K562 (cell line): ENCODE results near the gene SMG7. TPM values are rescaled to one million over a fixed set of nuclear protein-coding genes. Genes with fewer than 3 reads are reported as not detected.

Experiments
- ATAC-seq: fragments of 200-7000 bp; cut with Tn5 transposase; 3 replicates; pipeline ENCODE4 v1.9.1; 2020; ENCODE audit warnings: moderate library complexity
- BruUV-seq: library from RNA; stranded (reverse); fragments of 400-500 nt; replicated peaks from 2 replicates; lab custom pipeline; 2021; lab: Mats Ljungman, UMichigan
- CTCF ChIA-PET: fragments of 300-600 bp; formaldehyde crosslinking; extraction: SDS; loops from one replicate; lab custom pipeline; 2021; ENCODE audit warnings: low intra/inter-chr PET ratio; lab: Yijun Ruan, JAX
- POLR2A ChIA-PET: fragments of 300-600, 350-650 bp; sonication (Branson Sonifier 250); formaldehyde crosslinking; extraction: SDS; loops from one replicate; lab custom pipeline; 2021; ENCODE audit warnings: antibody characterized with exemption, inconsistent platforms; lab: Yijun Ruan, JAX
- DNase-seq, 4 experiments: peaks; one replicate each; pipeline versions ENCODE4 v3.0.0 to v3.0.0-alpha.2; 2011 to 2018; ENCODE audit warnings: low spot score in 3 of 4, mixed read lengths in 3 of 4; ENCODE audit errors: extremely low read depth in 1 of 4
- FAIRE-seq: peaks from 2 replicates; lab custom pipeline; 2011; peaks lifted over from hg19 to GRCh38; lab: Jason Lieb, UNC
- H2AFZ ChIP-seq: 2 replicates; pipeline ENCODE4 v1.6.0; 2011; ENCODE audit warnings: low read depth, low read length, control low read depth, inconsistent platforms
- H3K27ac ChIP-seq: fragments of 200-600 bp; 3 replicates; pipeline ENCODE4 v1.8.0; 2011; ENCODE audit warnings: low read depth, mild to moderate bottlenecking, control low read depth, inconsistent platforms, low read length, moderate library complexity, mixed read lengths; ENCODE audit errors: extremely low read depth
- H3K27me3 ChIP-seq, 2 experiments: fragments of 300-600 bp in 1 of 2; 2 replicates in 1 of 2; 3 replicates in 1 of 2; pipeline versions ENCODE4 v1.6.0 to v1.8.0; 2011; ENCODE audit warnings: inconsistent platforms in 2 of 2, low read length in 2 of 2, mild to moderate bottlenecking in 1 of 2, mixed read lengths in 1 of 2, moderate library complexity in 1 of 2; ENCODE audit not compliant: control insufficient read depth in 2 of 2, insufficient read depth in 2 of 2
- H3K36me3 ChIP-seq: fragments of 300-600 bp; 3 replicates; pipeline ENCODE4 v1.8.0; 2011; ENCODE audit warnings: mild to moderate bottlenecking, low read length, inconsistent platforms; ENCODE audit not compliant: control insufficient read depth, insufficient read depth
- H3K4me1 ChIP-seq, 2 experiments: fragments of 200-600 bp in 1 of 2; replicated peaks in 1 of 2; 2 replicates in 1 of 2; 3 replicates in 1 of 2; pipeline versions ENCODE4 v1.5.1 to v1.8.0; 2011; ENCODE audit warnings: inconsistent platforms in 2 of 2, low read length in 2 of 2, mild to moderate bottlenecking in 1 of 2, mixed read lengths in 1 of 2, moderate library complexity in 1 of 2; ENCODE audit not compliant: control insufficient read depth in 2 of 2, insufficient read depth in 2 of 2
- H3K4me2 ChIP-seq: 2 replicates; pipeline ENCODE4 v1.6.1; 2011; ENCODE audit warnings: low read length, control low read depth, inconsistent platforms, mixed read lengths; ENCODE audit not compliant: insufficient read depth
- H3K4me3 ChIP-seq: fragments of 200-600 bp; sonication (generic), shearing (Covaris generic); 2 replicates; pipeline ENCODE4 v1.5.1; 2016; ENCODE audit warnings: control low read depth, inconsistent platforms
- H3K79me2 ChIP-seq: fragments of 200-600 bp; 3 replicates; pipeline ENCODE4 v1.8.0; 2011; ENCODE audit warnings: low read length, inconsistent platforms; ENCODE audit not compliant: control insufficient read depth, insufficient read depth
- H3K9ac ChIP-seq, 2 experiments: 2 replicates each; pipeline versions ENCODE4 v1.6.0 to v1.6.1; 2011; ENCODE audit warnings: low read depth in 2 of 2, low read length in 2 of 2, control low read depth in 1 of 2, inconsistent platforms in 1 of 2, mild to moderate bottlenecking in 1 of 2, mixed read lengths in 1 of 2; ENCODE audit not compliant: insufficient read depth in 1 of 2
- H3K9me1 ChIP-seq: one replicate; pipeline ENCODE4 v1.6.0; 2011; ENCODE audit warnings: inconsistent platforms, mild to moderate bottlenecking, low read length, moderate library complexity; ENCODE audit not compliant: control insufficient read depth, insufficient read depth
- H3K9me3 ChIP-seq: replicated peaks from 2 replicates; pipeline ENCODE4 v1.5.1; 2011; ENCODE audit warnings: low read depth, low read length, inconsistent platforms; ENCODE audit not compliant: control insufficient read depth, insufficient read depth
- H4K20me1 ChIP-seq: replicated peaks from 2 replicates; pipeline ENCODE4 v1.6.1; 2011; ENCODE audit warnings: low read length, inconsistent platforms, mixed read lengths; ENCODE audit not compliant: control insufficient read depth, insufficient read depth
- BRCA1 ChIP-seq, 2 experiments: fragments of 450-650 bp in 1 of 2; sonication (generic) in 1 of 2; formaldehyde crosslinking in 1 of 2; IDR thresholded peaks; 2 replicates each; pipeline versions ENCODE4 v1.5.0 to v1.6.1; 2017 to 2020; ENCODE audit warnings: mild to moderate bottlenecking in 1 of 2, missing genetic modification reagents in 1 of 2
- CHD4 ChIP-seq: fragments of 200-600 bp; sonication (generic); IDR thresholded peaks from 3 replicates; pipeline ENCODE4 v1.6.1; 2012; ENCODE audit warnings: low read depth, mild to moderate bottlenecking, mixed read lengths, low read length, inconsistent platforms; ENCODE audit not compliant: insufficient read depth, insufficient replicate concordance, poor library complexity, severe bottlenecking
- DNMT1 ChIP-seq: fragments of 450-650 bp; IDR thresholded peaks from 2 replicates; pipeline ENCODE4 v1.6.1; 2016; ENCODE audit warnings: antibody characterized with exemption, mild to moderate bottlenecking
- FOXJ2 ChIP-seq: fragments of 200-800 bp; sonication (Bioruptor generic); IDR thresholded peaks from 2 replicates; pipeline ENCODE4 v1.6.1; 2016; ENCODE audit warnings: missing genetic modification characterization, missing compliant biosample characterization
- L3MBTL2 ChIP-seq: fragments of 450-650 bp; IDR thresholded peaks from 2 replicates; pipeline ENCODE4 v1.6.1; 2016; ENCODE audit warnings: mild to moderate bottlenecking, moderate library complexity
- NELFE ChIP-seq: IDR thresholded peaks from 2 replicates; pipeline ENCODE4 v1.6.1; 2011; ENCODE audit warnings: mild to moderate bottlenecking; ENCODE audit not compliant: insufficient read depth, insufficient read length
- NFYB ChIP-seq: IDR thresholded peaks from 2 replicates; pipeline ENCODE4 v1.6.1; 2011; ENCODE audit warnings: mild to moderate bottlenecking, moderate library complexity; ENCODE audit not compliant: insufficient read length; ENCODE audit errors: extremely low read depth
- SMC3 ChIP-seq: conservative IDR thresholded peaks from 2 replicates; pipeline ENCODE4 v1.6.1; 2011; ENCODE audit warnings: low read depth, low read length, improper control_type of control experiment; ENCODE audit not compliant: insufficient read depth
- SOX6 ChIP-seq: fragments of 450-650 bp; IDR thresholded peaks from 2 replicates; pipeline ENCODE4 v1.6.1; 2014; ENCODE audit warnings: mild to moderate bottlenecking
- TCFL5 ChIP-seq: fragments of 250-450 bp; sonication (Bioruptor Pico); conservative IDR thresholded peaks from 2 replicates; pipeline ENCODE4 v1.6.1; 2021; ENCODE audit warnings: mild to moderate bottlenecking, moderate library complexity, matching md5 sums
- TSC22D4 ChIP-seq: fragments of 450-650 bp; IDR thresholded peaks from 2 replicates; pipeline ENCODE4 v1.6.1; 2016; ENCODE audit warnings: missing genetic modification characterization, missing biosample characterization, control low read depth
- WGBS: fragments of 100-300 bp; shearing (Covaris generic); methylation state at CpG from one replicate; pipeline ENCODE4 v1.1.6; 2016; ENCODE audit warnings: low coverage, mixed read lengths; ENCODE audit not compliant: insufficient coverage; ENCODE audit errors: missing lambda C conversion rate; 5-methylcytosine and 5-hydroxymethylcytosine counted together
- in situ Hi-C: fragments of 300-500 bp; cut with MboI; formaldehyde crosslinking; loops from 4 replicates; pipeline ENCODE4 v1.15.0; 2018; ENCODE audit warnings: inconsistent platforms, mixed read lengths
- intact Hi-C: fragments of 100-400 bp; cut with micrococcal nuclease; formaldehyde crosslinking; loops from 2 replicates; pipeline ENCODE4 v1.14.2; 2022
- polyA plus RNA-seq, 8 experiments: library from polyadenylated mRNA; depleted of rRNA in 4 of 8; stranded (reverse) in 5 of 8; unstranded in 3 of 8; fragments of >200 nt; fragmentation: Nextera tagmentation in 2 of 8; fragmentation: Illumina TruSeq in 1 of 8; extraction: Ambion mirVana in 2 of 8; extraction: Trizol in 1 of 8; gene quantifications; 2 replicates each; pipeline versions ENCODE4 v1.2.1 to v1.2.3, GENCODE V29; 2011 to 2014; ENCODE audit warnings: inconsistent platforms in 1 of 8, missing spikeins in 1 of 8
- total RNA-seq, 7 experiments: library from RNA; depleted of rRNA in 6 of 7; stranded (reverse); fragments of >200 nt in 6 of 7; fragmentation: Illumina TruSeq in 2 of 7; extraction: Trizol in 2 of 7; gene quantifications; 2 replicates each; pipeline versions ENCODE4 v1.2.1 to v1.2.3, GENCODE V29; 2011 to 2021; ENCODE audit warnings: low replicate concordance in 1 of 7
- TF ChIP-seq, protein P1 (sequence below), 2 experiments: fragments of 450-650 bp; conservative IDR thresholded peaks; 2 replicates each; pipeline ENCODE4 v1.6.1; 2017; ENCODE audit warnings: mild to moderate bottlenecking in 2 of 2, moderate library complexity in 2 of 2
- TF ChIP-seq, protein P2 (sequence below): fragments of 450-650 bp; IDR thresholded peaks from 2 replicates; pipeline ENCODE4 v1.6.1; 2014; ENCODE audit warnings: low read depth, mild to moderate bottlenecking, moderate library complexity, borderline replicate concordance

SMG7 gene
- total and polyA plus RNA-seq, 9 of the 15 experiments (the other 6 are each of a cell fraction or from before 2014, with no cell fraction given) = 12.4 to 74.6 (median 29.0) TPM

DNA sequence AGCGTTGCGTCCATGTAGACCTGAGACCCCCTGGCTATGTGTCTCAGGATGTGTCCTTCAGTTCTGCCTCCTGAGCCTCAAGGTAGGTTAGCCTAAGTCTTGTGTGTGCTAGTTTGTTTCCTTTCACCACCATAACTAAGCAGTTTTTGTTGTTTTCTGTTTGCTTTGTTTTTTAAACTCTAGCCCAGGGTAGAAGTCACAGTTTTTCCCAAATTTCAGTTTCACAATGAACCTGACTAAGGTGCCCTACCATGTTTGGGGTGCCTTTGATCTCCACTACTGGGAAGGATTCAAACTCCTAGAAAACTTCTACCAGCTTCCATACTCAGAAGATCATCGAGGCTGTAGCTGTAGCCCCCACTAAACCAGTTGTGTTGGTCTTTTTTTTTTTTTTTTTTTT lies 14.8 kb upstream of the SMG7 start (continued):
- TF ChIP-seq, protein P1, sequence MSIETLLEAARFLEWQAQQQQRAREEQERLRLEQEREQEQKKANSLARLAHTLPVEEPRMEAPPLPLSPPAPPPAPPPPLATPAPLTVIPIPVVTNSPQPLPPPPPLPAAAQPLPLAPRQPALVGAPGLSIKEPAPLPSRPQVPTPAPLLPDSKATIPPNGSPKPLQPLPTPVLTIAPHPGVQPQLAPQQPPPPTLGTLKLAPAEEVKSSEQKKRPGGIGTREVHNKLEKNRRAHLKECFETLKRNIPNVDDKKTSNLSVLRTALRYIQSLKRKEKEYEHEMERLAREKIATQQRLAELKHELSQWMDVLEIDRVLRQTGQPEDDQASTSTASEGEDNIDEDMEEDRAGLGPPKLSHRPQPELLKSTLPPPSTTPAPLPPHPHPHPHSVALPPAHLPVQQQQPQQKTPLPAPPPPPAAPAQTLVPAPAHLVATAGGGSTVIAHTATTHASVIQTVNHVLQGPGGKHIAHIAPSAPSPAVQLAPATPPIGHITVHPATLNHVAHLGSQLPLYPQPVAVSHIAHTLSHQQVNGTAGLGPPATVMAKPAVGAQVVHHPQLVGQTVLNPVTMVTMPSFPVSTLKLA (conservative IDR thresholded peaks at IDR 0.05) = no peak
- TF ChIP-seq DNMT1 = no peak
- TF ChIP-seq TSC22D4 (tag) = no peak
- no peak for TF ChIP-seq SOX6

DNA sequence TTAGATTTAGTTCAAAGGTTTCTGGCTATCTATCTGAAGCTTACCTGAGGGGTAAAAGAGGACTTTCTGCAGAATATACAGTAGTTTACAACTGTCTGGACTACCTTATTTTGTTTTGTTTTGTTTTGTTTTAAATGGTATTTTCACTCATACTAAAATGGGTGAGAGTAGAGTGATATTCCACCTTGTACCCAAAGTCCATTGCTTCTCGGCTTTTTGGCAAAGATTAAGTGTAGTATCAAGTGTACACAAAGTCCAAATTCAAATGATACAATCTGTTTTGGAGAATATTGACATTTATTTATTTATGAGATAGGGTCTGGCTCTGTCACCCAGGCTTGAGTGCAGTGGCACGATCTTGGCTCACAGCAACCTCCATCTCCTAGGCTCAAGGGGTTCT lies 11.7 kb upstream of the SMG7 start:
- in situ Hi-C loops = no loop called here
- no peaks in the 10 kb centered on the region for H3K9me3 ChIP-seq
- DNase-seq = no peak
- H3K4me1 ChIP-seq = no peaks in the 10 kb centered on the region; a peak in 1 of 5 replicates
- intact Hi-C loops = no loop called here
- WGBS = 5% methylated on average over 2 of the region's 2 CpGs
- H3K4me3 ChIP-seq = no peak overlapping the region
- no peak for TF ChIP-seq L3MBTL2
- no peak for TF ChIP-seq FOXJ2 (tag)
- no peak for TF ChIP-seq TCFL5 (CRISPR knock-in tag)
- TF ChIP-seq SMC3 = no peak
- TF ChIP-seq NFYB = no peak
- TF ChIP-seq, protein P1 (conservative IDR thresholded peaks at IDR 0.05) = no peak
- TF ChIP-seq BRCA1 (IDR thresholded peaks at IDR 0.05) = no peak
- TF ChIP-seq BRCA1 (CRISPR knock-in tag; IDR thresholded peaks at IDR 0.05) = no peak
- no peak for TF ChIP-seq CHD4
- TF ChIP-seq NELFE = no peak
- TF ChIP-seq, protein P2, sequence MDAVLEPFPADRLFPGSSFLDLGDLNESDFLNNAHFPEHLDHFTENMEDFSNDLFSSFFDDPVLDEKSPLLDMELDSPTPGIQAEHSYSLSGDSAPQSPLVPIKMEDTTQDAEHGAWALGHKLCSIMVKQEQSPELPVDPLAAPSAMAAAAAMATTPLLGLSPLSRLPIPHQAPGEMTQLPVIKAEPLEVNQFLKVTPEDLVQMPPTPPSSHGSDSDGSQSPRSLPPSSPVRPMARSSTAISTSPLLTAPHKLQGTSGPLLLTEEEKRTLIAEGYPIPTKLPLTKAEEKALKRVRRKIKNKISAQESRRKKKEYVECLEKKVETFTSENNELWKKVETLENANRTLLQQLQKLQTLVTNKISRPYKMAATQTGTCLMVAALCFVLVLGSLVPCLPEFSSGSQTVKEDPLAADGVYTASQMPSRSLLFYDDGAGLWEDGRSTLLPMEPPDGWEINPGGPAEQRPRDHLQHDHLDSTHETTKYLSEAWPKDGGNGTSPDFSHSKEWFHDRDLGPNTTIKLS = no peak
- BruUV-seq = no TSS peak
- no peak overlapping the region for H3K27ac ChIP-seq
- POLR2A ChIA-PET = interaction anchor here (1.0 kb wide), 1 partner anchor 9 kb away, joined by 3 read pairs; no protein-coding TSS in a partner anchor
- FAIRE-seq = no peak
- no peak overlapping the region for H3K4me2 ChIP-seq
- no peaks in the 10 kb centered on the region for H3K36me3 ChIP-seq
- ATAC-seq = no peak
- no peak overlapping the region for H2AFZ ChIP-seq
- CTCF ChIA-PET = no interaction called here
- no peaks in the 10 kb centered on the region for H3K9me1 ChIP-seq
- H3K9ac ChIP-seq = no peak overlapping the region
- H3K27me3 ChIP-seq = no peaks in the 10 kb centered on the region
- no peaks in the 10 kb centered on the region for H3K79me2 ChIP-seq
- H4K20me1 ChIP-seq = no peaks in the 10 kb centered on the region
